Measurements from ENCODE around the gene TSPAN1.

The TSPAN1 gene

GRCh38 chr1:46166521-46167462, 8.1 kb upstream of the TSPAN1 start:
- DNase-seq, result peak; percentile 60

DNA sequence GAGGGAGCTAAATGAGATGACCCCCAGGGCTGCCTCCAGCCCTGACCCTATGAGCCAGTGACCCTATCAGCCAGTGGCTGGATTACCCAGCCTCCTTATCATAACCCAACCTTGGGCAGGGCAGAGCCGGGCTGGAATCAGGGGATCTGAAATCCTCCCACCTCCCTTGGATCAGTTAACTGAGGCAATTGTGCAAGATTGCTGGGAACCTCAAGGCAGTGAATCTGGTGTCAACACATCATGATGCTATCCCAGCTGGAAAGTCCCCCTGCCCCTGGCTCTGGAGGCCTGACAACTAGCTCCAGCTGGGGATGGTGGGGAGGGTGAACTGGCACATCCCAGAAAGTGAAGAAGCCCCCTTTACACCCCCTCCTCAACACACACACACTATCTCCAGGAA, 6.4 kb upstream of the TSPAN1 start:
- no peak for DNase-seq

GRCh38 chr1:46169811-46170454, 5.0 kb upstream of the TSPAN1 start:
- DNase-seq, result no peak

- DNase-seq, result no peak
Observed at GRCh38 chr1:46171351-46171750, 3.5 kb upstream of the TSPAN1 start.

DNA sequence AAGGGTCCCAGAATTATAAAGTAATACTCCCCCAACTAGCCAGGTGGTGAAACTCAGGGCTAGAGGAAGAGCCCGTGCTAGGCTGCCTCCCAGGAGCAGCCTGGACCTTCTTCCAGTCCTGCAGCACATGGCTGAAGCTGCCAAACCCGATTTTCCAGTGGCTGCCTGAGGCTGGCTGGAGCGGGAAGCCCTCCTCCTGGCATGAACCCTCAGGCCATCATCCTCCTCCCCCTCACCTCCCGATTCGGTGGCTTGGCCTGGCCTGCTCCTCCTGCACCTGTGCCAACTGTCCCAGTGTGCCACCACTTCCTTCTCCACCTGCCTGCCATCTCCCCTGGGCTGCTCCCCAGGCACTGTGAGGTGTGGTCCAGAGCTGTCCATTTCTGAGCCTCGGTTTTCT, 3.0 kb upstream of the TSPAN1 start:
- DNase-seq, result no peak

GRCh38 chr1:46172321-46172720, 2.6 kb upstream of the TSPAN1 start:
- DNase-seq, result no peak

- no peak for DNase-seq
Observed at GRCh38 chr1:46173361-46173856, 1.5 kb upstream of the TSPAN1 start.

GRCh38 chr1:46175243-46175642, 356 bp downstream of the TSPAN1 start:
- no peak for DNase-seq

GRCh38 chr1:46176211-46176865, 1.5 kb downstream of the TSPAN1 start, which contains the start of gene P3R3URF:
Gene P3R3URF, minus strand, starts transcription at chr1:46176488. Its CDS starts 17 bp downstream, at chr1:46176471.
- DNase-seq, result no peak

- peak; percentile 63 for DNase-seq
Observed at GRCh38 chr1:46179138-46180081, 4.5 kb downstream of the TSPAN1 start.

GRCh38 chr1:46180082-46180616, 5.3 kb downstream of the TSPAN1 start:
- no peak for DNase-seq

GRCh38 chr1:46181343-46182260, 6.7 kb downstream of the TSPAN1 start:
- no peak for DNase-seq

DNA sequence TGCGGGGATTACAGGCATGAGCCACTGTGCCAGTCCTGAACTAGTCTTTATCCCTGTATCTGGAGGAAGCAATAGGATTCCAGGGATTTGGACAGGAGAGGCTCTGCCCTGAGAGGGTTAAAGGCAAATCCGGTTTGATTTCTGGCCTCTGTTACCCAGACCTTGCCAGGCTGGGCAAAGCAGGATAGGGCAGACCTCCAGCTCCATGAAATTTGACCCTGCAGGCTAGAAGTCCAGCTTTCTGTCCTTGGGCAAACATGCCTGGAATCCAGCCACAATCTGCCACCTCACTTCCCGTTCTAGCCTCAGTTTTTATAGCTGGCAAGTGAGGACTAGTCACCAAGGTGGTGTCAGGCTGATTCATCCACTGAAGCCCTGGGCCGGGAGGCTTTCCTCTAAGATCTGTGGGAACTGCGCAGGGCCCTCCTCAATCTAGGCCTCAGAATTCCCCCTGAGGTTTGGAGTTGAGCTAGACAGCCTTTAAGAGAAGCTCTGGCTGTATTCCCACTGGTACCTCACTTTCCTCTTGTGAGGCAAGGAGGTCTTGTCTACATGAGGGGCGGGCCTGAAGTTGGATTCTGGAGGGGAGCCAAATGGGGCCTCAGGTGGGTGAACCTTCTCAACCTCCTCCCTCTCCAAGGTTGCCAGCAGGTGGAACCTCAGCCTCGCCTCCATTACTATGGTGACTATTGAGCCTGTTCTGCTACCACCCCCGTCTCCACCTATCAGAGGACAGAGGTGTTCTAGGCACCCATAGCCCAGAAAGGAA, 8.4 kb downstream of the TSPAN1 start:
- DNase-seq, result no peak

DNA sequence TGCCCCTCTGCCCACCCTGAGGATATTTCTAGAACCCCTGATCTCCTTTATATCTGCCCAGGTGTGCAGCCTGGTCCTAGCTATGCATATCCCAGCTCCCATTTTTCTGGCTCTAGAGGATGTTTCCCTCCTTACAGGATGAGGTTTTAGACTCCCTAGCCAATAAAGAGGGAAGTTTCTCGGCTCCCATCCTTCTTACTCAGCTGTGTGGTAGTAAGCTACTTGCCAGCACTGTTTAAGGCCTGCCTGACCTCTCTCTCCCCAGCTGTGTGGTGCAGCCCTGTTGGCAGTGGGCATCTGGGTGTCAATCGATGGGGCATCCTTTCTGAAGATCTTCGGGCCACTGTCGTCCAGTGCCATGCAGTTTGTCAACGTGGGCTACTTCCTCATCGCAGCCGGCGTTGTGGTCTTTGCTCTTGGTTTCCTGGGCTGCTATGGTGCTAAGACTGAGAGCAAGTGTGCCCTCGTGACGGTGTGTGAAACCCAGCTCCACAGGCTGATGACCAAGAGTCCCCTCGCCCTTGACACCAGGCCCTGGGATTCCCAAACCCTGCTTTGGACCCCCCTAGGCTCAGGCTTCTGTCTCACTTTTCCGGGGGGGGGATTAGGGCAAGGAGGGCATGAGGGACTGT, 9.2 kb downstream of the TSPAN1 start:
- no peak for DNase-seq

DNA sequence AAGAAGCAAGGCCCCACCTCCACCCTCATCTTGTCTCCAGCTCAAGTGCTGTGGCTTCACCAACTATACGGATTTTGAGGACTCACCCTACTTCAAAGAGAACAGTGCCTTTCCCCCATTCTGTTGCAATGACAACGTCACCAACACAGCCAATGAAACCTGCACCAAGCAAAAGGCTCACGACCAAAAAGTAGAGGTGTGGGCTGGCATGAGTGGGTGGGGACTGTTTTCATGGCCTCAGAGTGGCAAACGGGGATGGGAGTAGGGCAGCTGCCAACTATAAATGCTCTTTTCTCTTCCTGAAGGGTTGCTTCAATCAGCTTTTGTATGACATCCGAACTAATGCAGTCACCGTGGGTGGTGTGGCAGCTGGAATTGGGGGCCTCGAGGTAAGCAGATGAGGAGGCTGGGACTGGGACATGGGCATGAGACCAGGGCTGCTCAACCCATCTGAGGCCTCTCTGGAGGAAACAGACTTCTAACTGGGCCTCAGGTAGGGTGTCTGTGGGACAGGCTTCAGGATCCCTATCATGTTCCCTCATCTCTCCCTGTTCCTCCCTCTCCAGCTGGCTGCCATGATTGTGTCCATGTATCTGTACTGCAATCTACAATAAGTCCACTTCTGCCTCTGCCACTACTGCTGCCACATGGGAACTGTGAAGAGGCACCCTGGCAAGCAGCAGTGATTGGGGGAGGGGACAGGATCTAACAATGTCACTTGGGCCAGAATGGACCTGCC, 10.2 kb downstream of the TSPAN1 start:
- DNase-seq, result no peak

GRCh38 chr1:46186076-46186475, 11.2 kb downstream of the TSPAN1 start:
- DNase-seq, result no peak

DNA sequence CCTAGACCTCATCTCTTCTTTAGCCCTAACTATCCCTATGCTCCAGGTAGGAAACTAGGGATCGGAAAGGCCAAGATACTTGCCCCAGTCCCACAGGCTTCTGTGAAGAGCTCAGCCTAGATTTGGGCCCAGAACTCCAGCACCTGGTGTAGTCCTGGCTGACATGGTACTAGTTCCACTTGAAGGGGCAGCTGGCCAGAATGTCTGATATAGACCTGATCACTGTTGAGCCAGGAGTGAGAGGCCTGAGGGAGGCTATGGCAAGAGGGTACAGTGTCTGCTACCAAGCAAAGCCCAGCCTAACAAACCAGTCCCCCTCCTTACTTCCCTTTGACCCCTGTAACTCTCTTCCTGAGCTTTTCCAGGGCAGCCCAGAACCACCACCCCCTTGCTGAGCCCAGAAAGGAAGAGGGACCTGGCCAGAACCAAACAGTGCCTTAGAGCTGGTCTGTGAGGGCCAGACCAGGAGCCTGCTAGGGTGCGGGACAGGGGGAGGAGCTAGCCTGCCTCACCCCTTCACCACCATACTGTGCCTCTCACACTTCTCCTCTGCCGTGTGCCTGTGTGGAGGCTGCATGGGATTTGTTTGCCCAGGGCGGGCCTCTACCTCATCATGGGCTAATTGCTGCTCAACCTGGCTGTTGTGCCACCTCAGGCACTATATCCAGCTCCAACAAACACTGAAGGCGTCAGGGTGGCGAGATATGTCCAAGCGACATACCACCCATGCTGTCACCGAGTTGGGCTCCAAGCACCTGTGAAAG, 12.4 kb downstream of the TSPAN1 start:
- no peak for DNase-seq
